Fibroblast of villous mesenchyme (primary cell): ENCODE measurements around the gene ZNF544. TPM values are rescaled to one million over a fixed set of nuclear protein-coding genes. Genes with fewer than 3 reads are reported as not detected.

Experiments
- DNase-seq: peaks from one replicate; pipeline ENCODE4 v3.0.0-alpha.2; 2010; ENCODE audit warnings: low read depth
- H3K4me3 ChIP-seq: 2 replicates; pipeline ENCODE4 v1.5.1; 2011; ENCODE audit warnings: low read depth, mild to moderate bottlenecking, low read length
- total RNA-seq: library from RNA; depleted of rRNA; stranded (reverse); fragments of >200 nt; gene quantifications from 2 replicates; pipeline ENCODE4 v1.2.3, GENCODE V29; 2012
- TF ChIP-seq, protein P1 (sequence below): IDR thresholded peaks from 2 replicates; pipeline ENCODE4 v1.5.1; 2012; ENCODE audit warnings: low read depth, mild to moderate bottlenecking, low read length; ENCODE audit not compliant: insufficient read depth

ZNF544 gene
- total RNA-seq = 26.7 and 47.5 TPM in 2 replicates

DNA sequence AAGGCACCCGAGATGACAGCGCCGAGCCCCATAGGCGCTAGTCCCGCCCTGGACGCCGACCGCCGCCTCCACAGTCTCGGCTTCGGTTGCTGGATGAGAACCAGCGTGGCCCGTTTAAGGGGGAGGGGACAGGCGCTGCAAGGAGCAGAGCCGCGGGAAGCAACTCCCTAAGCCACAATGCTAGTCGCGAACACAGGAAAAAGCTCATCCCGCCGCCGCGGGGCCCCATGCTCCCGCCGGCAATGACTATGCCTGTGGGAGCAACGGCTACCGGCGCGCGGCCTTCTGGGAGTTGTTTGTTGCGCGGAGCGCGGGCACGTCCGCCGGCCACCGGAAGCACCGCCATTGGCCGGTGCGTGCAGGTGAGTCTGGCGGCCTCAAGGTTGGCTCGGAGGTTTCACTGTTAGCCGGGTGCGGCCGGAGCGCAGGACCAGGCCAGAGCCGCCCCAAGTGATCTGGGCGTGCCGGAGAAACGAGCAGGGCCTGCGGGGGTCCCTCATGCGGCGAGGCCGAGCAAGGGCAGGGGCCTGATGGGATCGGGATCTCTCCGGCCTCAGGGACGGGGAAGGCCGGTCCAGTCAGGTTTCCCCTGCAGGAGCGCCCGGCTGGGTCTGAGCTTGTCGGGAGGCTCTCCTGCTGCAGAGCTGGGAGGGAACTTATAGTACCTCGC is at the start of gene ZNF544:
ZNF544 (plus strand) TSS at position 330 of the 670 bp plus-strand sequence. CDS start 15,110 bp downstream, outside the sequence.
- TF ChIP-seq, protein P1, sequence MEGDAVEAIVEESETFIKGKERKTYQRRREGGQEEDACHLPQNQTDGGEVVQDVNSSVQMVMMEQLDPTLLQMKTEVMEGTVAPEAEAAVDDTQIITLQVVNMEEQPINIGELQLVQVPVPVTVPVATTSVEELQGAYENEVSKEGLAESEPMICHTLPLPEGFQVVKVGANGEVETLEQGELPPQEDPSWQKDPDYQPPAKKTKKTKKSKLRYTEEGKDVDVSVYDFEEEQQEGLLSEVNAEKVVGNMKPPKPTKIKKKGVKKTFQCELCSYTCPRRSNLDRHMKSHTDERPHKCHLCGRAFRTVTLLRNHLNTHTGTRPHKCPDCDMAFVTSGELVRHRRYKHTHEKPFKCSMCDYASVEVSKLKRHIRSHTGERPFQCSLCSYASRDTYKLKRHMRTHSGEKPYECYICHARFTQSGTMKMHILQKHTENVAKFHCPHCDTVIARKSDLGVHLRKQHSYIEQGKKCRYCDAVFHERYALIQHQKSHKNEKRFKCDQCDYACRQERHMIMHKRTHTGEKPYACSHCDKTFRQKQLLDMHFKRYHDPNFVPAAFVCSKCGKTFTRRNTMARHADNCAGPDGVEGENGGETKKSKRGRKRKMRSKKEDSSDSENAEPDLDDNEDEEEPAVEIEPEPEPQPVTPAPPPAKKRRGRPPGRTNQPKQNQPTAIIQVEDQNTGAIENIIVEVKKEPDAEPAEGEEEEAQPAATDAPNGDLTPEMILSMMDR = peak; percentile 31
- peak; percentile 76 for DNase-seq
- H3K4me3 ChIP-seq = peak within 1 kb of the TSS; percentile 84

- TF ChIP-seq, protein P1 = peak; percentile 53
- H3K4me3 ChIP-seq = peak overlapping the region; percentile 93
- DNase-seq = peak; percentile 34
Observed at GRCh38 chr19:58181902-58182576, 46.7 kb upstream of the ZNF544 start.

DNA sequence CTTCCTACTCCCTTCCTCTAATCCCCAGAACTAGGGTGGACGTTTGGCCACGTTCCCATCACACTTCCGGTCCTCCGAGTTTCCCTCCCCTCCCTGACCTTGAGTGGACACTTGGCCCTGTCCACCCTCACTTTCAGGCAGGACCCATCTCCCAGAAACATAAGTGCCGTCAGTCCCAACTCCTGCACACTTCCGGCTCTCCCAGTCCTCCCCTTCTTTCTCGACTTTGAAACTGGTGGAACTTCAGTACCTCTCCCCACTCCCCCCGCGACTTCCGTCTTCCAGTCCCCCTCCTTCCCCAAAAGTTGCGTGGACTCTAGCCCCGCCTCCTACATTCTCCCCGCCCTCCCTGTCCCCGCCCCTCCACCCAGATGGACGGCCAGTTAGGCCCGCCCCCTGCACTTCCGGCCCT is 46.1 kb upstream of the ZNF544 start:
- H3K4me3 ChIP-seq = peak overlapping the region; percentile 93
- DNase-seq = no peak
- TF ChIP-seq, protein P1 = no peak

- H3K4me3 ChIP-seq = peak within 1 kb of the TSS; percentile 93
- TF ChIP-seq, protein P1 = no peak
- DNase-seq = peak; percentile 96
Observed at GRCh38 chr19:58182989-58183816, 45.5 kb upstream of the ZNF544 start, which contains the start of gene ZNF274. TSS of gene ZNF274 (plus strand) at chr19:58183061. CDS start at chr19:58183966, 905 bp downstream.

DNA sequence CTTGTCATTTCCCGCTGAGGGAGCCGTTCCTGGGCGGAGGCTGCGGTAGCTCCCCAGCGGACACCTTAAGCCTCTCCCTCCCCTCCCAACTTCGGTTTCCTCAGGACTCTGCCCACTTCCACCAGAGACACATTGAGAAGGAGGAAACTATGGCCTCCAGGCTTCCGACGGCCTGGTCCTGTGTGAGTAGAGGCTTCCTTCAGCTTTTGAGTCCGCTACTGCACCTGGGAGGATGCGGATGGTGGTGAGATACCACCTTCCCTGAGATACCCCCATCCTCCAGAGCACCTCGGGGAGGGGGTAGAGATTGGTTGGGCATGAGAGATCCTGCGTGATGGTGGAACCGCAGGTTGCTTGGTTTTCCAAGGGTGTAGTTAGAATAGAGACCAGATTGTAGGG is 44.9 kb upstream of the ZNF544 start:
- H3K4me3 ChIP-seq = peak overlapping the region; percentile 93
- TF ChIP-seq, protein P1 = no peak

GRCh38 chr19:58196901-58197616 is 31.7 kb upstream of the ZNF544 start:
- H3K4me3 ChIP-seq = no peak overlapping the region
- TF ChIP-seq, protein P1 = no peak
- peak; percentile 37 for DNase-seq

More for the DNA sequence above, 44.9 kb upstream of the ZNF544 start:
- no peak for DNase-seq
